GM12801 (cell line): Measurements from ENCODE around the gene NFIB.

Experiments used
- TF ChIP-seq, protein P1 (sequence below): IDR thresholded peaks from one replicate; pipeline ENCODE4 v1.5.1; 2011; ENCODE audit warnings: control low read depth; ENCODE audit not compliant: insufficient read length; ENCODE audit errors: extremely low read depth

Gene NFIB

DNA sequence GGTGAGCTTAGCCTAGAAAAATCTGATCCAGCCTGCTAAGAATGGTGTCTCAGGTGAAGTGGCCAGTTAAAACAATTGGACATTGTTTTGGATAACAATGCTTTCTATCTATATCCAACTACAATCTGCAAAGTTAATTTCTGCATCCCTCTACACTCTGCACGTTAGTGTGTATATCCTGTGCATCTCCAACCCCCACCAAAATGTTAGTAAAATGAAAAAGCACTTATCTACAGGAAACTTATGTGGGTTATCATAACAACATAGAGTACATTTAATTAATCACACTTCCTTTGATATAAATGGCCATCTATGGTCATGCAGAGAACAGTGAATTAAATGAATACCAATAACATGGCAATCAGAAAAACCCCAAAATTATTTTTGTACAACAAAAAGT lies 158.7 kb downstream of the NFIB start:
- TF ChIP-seq, protein P1, sequence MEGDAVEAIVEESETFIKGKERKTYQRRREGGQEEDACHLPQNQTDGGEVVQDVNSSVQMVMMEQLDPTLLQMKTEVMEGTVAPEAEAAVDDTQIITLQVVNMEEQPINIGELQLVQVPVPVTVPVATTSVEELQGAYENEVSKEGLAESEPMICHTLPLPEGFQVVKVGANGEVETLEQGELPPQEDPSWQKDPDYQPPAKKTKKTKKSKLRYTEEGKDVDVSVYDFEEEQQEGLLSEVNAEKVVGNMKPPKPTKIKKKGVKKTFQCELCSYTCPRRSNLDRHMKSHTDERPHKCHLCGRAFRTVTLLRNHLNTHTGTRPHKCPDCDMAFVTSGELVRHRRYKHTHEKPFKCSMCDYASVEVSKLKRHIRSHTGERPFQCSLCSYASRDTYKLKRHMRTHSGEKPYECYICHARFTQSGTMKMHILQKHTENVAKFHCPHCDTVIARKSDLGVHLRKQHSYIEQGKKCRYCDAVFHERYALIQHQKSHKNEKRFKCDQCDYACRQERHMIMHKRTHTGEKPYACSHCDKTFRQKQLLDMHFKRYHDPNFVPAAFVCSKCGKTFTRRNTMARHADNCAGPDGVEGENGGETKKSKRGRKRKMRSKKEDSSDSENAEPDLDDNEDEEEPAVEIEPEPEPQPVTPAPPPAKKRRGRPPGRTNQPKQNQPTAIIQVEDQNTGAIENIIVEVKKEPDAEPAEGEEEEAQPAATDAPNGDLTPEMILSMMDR, result no peak

DNA sequence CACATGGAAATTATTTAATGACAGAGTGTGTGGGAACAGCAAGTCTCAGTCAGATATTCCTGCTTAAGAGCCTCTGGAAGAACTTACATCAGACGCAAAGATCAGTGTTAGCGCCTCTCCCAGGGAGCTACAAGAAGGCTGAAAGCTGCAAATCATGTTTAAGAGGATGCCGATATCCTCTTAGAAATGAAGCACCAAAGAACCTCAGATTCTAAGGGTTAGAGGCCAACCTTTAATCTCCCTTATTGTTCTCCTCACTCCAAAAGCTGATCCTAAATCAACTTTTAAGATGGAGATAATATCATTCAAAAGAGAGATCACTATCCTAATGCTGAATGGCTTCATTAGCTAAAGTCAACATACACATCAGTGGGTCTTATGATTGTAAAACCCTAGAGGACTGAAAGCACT lies 160.6 kb downstream of the NFIB start:
- TF ChIP-seq, protein P1, result no peak

GRCh38 chr9:14151451-14151850 lies 162.5 kb downstream of the NFIB start:
- TF ChIP-seq, protein P1, result no peak

- TF ChIP-seq, protein P1, result no peak
Observed at GRCh38 chr9:14148501-14149103, 165.3 kb downstream of the NFIB start.

DNA sequence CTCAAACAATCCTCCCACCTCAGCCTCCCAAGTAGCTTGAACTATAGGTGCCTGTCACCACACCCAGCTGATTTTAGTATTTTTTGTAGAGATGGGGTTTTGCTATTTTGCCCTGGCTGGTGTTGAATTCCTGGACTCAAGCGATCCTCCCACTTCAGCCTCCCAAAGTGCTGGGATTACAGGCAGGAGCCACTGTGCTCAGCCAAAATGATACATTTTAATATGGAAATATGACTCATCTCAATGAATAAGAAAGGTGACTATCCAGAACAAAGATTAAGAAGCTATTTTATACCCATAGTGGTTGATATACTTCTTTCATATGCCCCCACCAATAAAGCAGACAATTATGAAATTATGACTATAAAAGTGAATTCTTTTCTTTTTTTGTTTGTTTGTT lies 166.2 kb downstream of the NFIB start:
- TF ChIP-seq, protein P1, result no peak

DNA sequence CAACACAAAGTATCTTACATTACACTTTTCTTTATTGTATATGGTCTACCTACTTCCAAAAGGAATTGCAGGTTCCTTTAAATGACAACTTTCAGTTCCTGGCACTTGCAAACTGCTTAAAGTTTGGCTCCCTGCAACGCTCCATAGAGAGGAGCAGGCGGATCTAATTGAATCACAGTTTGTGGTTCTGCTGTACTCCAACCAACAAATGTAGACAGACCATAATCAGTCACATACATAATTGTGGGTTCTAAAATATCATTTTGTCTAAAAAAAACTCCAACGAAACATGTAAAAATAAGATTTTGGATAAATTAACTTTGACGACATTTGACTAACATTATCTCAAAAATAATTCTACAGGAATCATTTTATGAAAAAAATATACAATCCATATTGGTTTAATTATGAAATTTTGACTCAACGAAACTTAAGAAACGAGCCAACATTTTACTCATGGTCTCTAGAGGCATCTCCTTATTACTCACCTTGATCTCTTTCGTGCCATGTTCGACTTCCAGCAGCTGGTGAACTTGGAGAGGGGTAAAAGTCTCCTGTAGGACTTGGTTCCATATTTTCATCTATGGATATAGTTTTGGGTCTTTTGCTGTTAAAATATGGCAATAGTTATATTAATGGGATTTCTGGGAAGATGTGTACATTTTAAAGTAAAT lies 167.6 kb downstream of the NFIB start:
- TF ChIP-seq, protein P1, result no peak

DNA sequence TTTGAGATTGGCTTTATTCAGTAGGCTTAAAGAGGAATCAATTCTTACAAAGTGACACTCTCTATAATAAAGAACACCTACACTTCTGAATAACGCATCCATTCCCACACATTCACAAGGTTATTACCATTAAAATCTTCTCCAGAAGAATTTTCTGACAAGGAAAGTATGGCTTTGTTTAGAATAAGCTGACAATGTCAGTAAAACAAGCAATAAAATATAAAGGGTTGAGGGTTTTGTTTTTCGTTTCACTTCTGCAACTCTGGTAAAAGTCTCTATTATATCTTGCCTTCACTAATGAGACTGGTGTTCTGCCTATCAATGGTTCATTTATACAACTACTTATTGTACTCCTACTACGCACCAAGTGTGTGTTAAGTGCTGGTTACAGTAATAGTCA lies 169.7 kb downstream of the NFIB start:
- TF ChIP-seq, protein P1, result no peak
